NCI-H2107 treated with DMSO at 0.1 percent for 48 hours (cell line): ENCODE results near the gene TFF3.
"Not testable (repeated sequence)": the region's sequence is repeated elsewhere in the genome, so short reads cannot be mapped to it uniquely, and the experiment has no call there.

Source experiments
- DNase-seq: peaks from one replicate; lab custom pipeline; 2025; ENCODE audit not compliant: unreplicated experiment; lab: John Stamatoyannopoulos, UW

TFF3 gene

GRCh38 chr21:42306366-42307035 lies 8.7 kb downstream of the TFF3 start:
- DNase-seq, result peak; percentile 82

- DNase-seq, result no peak
Measured at GRCh38 chr21:42305707-42306147, 9.5 kb downstream of the TFF3 start.

DNA sequence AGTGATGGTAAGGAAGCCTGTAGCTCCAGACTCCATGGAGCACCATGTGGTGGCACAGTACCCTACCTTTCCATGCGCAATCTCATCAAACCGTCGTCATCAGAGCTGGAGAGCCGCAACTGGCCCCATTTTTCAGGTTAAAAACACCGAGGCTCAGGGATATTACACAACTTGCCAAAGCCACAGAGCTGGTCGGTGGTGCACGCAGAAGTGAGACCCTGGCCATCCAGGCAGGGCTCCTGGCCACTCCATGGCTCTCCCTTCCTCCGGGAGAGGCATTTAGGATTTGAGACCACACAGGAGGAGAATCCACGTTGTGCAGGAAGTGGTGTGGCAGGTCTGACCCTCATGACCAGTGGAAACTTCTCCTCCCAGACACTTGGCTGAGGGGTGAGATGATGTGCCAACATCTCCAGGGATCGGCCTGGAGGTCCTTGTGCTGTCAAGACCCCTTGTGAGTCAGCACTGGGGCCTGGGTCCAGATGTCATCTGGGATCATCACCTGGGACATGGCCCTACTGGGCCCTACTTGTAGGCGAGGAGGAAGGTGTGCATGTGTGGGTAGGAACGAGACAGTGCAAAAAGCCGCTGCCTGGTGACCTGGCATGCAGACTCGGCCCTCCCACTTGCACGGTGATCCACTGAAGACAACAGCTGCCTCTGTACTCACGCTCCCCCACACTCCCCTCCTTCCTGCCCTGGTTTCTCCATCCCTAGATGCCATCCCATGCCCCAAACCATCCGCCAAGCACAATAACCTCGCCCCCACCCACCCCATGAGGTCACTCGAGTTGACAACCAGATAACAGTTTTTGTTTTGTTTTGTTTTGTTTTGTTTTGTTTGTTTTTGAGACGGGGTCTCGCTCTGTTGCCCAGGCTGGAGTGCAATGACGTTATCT lies 10.4 kb downstream of the TFF3 start:
- no peak for DNase-seq

DNA sequence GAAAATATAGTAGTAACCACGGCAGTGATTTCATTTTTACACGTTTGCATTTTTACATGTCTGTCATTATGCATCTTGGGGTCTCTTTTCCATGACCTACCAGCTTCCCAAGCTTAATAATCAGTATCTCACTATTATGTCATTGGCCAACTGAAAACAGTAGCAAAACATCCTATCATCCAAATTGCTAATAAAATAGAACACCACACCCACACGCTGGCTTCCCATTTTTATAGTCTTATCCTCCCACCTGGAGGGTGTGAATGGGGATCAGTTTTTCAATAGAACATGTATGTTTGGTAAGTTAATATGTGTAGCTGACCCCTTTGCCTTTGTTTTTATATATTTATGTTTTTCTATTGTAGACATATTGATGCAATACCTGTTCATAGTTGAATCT lies 11.8 kb downstream of the TFF3 start:
- DNase-seq, result no peak

DNA sequence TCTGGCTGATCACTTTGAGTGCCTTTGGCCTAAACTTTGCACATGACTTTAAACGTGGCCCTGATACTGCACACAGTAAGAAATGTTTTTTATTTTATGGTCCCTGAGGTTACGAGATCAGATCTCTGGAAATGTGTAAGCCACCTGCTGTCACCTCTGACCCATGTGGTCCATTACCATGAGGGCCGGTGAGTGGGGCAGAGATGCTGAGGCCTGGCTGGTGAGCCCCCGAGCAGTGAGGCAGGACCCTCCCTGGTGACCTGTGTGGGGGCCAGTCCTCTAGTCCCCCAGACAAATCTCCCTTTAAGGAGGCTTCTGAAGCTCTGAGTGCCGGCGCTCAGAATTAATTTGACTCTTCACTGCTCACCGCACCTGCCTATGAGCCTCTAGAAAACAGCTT lies 12.4 kb downstream of the TFF3 start:
- no peak for DNase-seq

DNA sequence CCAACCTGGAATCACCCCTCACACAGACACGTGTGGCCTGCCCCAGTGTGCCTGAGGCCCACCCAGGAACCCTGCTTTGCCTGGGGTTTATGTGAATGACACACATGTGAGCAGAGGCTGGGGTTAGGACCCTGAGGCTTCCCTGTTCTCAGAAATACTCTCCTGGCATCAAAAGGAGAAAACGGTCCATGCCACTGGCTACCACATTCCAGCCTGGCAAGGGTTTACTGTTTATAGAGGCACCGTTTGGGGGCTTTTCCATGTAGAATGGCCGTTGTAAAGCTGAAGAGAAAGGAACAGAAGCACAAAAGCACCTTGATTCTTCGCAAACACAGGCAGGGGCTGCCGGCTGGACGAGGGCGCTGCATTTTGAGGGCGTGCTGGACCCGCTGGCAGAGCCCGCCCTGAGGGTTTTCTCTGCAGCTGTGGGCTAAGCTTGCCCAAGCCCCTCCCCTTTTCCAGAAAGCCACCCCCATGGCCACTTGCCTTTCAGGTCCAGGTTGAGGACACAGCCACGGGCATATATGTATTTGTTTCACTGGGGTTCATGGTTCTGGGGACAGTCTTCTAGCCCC lies 13.0 kb downstream of the TFF3 start:
- peak; percentile 40 for DNase-seq

GRCh38 chr21:42301371-42302075 lies 13.7 kb downstream of the TFF3 start:
- no peak for DNase-seq

GRCh38 chr21:42300956-42301355 lies 14.3 kb downstream of the TFF3 start:
- no peak for DNase-seq

DNA sequence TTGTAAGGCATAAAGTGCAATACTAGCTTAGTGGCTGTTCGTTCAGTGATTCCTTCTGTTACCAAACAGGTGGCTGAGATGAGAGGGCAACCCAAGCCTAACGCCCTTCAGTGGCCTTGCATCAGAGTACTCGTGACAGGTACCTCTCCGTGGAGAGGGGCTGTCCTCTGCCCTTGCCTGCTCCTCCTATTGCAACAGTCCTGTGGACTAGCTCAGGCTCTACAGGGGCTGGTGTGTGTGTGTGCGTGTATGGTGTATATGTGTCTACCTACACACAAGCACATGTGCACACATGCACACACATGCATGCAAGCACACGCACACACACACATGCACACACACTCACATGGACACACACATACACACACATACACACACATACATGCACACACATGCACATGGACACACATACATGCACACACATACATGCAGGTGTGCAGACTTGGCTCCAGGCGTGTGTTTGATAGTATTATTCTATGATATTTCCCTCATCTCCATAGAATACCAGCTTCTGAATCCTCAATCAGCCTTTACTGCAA lies 15.1 kb downstream of the TFF3 start:
- DNase-seq, result peak; percentile 31

- DNase-seq, result no peak
Measured at GRCh38 chr21:42299324-42300044, 15.7 kb downstream of the TFF3 start.

GRCh38 chr21:42298657-42299056 lies 16.6 kb downstream of the TFF3 start:
- no peak for DNase-seq

- DNase-seq, result no peak
Measured at GRCh38 chr21:42298237-42298636, 17.0 kb downstream of the TFF3 start.

GRCh38 chr21:42297377-42297776 lies 17.8 kb downstream of the TFF3 start:
- DNase-seq, result no peak

DNA sequence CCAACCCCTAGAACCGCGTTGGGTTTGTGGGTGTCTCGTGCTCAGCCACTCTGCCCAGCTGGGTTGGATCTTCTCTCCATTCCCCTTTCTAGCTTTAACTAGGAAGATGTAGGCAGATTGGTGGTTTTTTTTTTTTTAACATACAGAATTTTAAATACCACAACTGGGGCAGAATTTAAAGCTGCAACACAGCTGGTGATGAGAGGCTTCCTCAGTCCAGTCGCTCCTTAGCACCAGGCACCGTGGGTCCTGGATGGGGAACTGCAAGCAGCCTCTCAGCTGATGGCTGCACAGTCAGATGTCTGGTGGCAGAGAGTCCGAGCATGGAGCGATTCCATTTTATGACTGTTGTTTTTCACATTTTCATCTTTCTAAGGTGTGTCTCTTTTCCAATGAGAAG lies 18.7 kb downstream of the TFF3 start:
- no peak for DNase-seq

GRCh38 chr21:42295845-42296244 lies 19.4 kb downstream of the TFF3 start:
- DNase-seq, result no peak

GRCh38 chr21:42294273-42294880 lies 20.8 kb downstream of the TFF3 start:
- no peak for DNase-seq

DNA sequence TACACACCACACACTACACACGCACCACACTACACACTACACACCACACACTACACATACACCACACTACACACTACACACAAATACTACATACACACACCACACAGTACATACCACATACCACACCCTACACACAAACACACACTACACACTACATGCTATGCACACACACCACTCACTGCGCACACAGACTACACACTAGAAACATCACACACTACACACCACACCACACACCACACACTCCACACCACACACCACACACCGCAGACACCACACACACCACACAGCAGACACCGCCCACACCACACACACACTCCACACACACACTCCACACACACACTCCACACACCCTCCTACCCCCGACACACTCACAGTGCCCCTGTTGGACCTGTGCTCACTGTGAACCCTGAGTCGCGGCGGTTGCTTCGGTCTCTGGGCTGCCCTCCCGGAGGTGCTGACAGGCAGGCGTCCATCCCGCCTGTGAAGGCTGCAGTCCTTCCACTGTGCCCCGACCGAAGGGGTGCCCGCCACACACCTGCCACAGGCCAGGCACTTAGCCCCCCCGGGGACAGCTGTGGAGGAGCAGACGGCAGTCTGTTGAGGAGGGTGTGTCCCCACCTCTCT lies 21.4 kb downstream of the TFF3 start:
- no peak for DNase-seq

DNA sequence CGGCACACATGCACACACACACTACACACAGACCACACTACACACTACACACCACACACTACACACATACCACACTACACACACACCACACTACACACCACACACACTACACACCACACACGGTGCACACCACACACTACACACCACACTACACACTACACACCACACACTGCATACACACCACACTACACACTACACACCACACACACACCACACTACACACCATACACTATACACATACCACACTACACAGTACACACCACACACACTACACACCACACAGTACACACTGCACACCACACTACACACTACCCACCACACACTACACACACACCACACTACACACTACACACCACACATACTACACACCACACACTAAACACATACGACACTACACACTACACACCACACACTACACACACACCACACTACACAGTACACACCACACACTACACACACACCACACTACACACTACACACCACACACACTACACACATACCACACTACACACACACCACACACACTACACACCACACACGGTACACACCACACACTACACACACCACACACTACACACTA lies 22.6 kb downstream of the TFF3 start:
- DNase-seq, result not testable (repeated sequence)
